Activated naive CD4-positive, alpha-beta T cell treated with anti-CD3 and anti-CD28 coated beads, Interleukin-2, amount 10 ng/mL, durations not matched to agents 5 hours and 36 hours (primary cell): ENCODE data around the gene CLCN3. TPM values are rescaled to one million over a fixed set of nuclear protein-coding genes. Genes with fewer than 3 reads are reported as not detected.

Experiments used
- total RNA-seq, 2 experiments: library from RNA; stranded (reverse); gene quantifications; one replicate each; pipeline ENCODE4 v1.2.3, GENCODE V29; 2021

CLCN3 gene
- total RNA-seq = 10 to 100 TPM; 26.8 to 28.4 TPM

GRCh38 chr4:169619958-169620879, at the start of gene CLCN3:
Gene CLCN3, plus strand, starts transcription at chr4:169620578. Its CDS starts 15,351 bp downstream, at chr4:169635929.

GRCh38 chr4:169611991-169612870, 8.1 kb upstream of the CLCN3 start, which contains the start of gene NEK1:
Gene NEK1, minus strand, starts transcription at chr4:169612583. Its CDS starts 9,953 bp downstream, at chr4:169602630.

GRCh38 chr4:169757575-169758184, 137.3 kb downstream of the CLCN3 start, which contains the start of gene HPF1:
Gene HPF1, minus strand, starts transcription at chr4:169757944. Its CDS starts 67 bp downstream, at chr4:169757877.

Other genes starting within 250 kb of the CLCN3 start
- 10 to 100 TPM; 12.6 to 15.2 TPM for gene NEK1, start 8.0 kb upstream of the CLCN3 start, total RNA-seq
- 10 to 100 TPM; 17.1 to 19.8 TPM for gene HPF1, start 137.4 kb downstream of the CLCN3 start, total RNA-seq